OCI-LY1 (cell line): ENCODE results near the gene PNO1.

Experiments used
- EZH2 ChIP-seq: fragments of 200-600 bp; sonication (generic), shearing (Covaris generic); IDR thresholded peaks from 2 replicates; pipeline ENCODE4 v1.8.0; 2017; ENCODE audit warnings: borderline replicate concordance, mixed run types, mild to moderate bottlenecking, antibody characterized with exemption, low read length, moderate library complexity, mixed read lengths
- TF ChIP-seq, protein P1 (sequence below): fragments of 200-600 bp; sonication (generic), shearing (Covaris generic); IDR thresholded peaks from 2 replicates; pipeline ENCODE4 v1.5.1; 2017; ENCODE audit warnings: mild to moderate bottlenecking, antibody characterized with exemption, low read length, moderate library complexity, mixed read lengths

DNA sequence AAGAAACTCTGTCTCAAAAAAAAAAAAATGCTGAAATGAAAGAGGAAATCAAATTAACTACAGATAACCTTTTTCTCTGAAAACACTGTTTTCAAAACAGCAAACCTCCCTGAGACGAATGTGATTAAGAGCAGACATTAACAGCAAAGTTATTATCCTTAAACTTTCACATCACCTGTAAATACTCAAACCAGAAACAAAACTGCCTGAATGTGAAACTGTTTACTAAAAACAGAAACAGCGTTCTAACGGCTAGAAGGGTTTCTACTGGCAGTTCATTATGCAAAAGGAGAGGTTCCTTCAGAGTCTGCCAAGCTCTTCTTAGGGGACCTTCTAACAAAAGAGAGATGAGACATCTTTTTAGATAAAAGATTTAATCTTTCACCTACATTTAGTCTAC is 45.9 kb downstream of the PNO1 start:
- TF ChIP-seq, protein P1, sequence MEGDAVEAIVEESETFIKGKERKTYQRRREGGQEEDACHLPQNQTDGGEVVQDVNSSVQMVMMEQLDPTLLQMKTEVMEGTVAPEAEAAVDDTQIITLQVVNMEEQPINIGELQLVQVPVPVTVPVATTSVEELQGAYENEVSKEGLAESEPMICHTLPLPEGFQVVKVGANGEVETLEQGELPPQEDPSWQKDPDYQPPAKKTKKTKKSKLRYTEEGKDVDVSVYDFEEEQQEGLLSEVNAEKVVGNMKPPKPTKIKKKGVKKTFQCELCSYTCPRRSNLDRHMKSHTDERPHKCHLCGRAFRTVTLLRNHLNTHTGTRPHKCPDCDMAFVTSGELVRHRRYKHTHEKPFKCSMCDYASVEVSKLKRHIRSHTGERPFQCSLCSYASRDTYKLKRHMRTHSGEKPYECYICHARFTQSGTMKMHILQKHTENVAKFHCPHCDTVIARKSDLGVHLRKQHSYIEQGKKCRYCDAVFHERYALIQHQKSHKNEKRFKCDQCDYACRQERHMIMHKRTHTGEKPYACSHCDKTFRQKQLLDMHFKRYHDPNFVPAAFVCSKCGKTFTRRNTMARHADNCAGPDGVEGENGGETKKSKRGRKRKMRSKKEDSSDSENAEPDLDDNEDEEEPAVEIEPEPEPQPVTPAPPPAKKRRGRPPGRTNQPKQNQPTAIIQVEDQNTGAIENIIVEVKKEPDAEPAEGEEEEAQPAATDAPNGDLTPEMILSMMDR = no peak
- no peak for TF ChIP-seq EZH2
